NCI-H2081 treated with DMSO at 0.1 percent for 48 hours (cell line): Measurements from ENCODE around the gene THAP3.
"Not testable (repeated sequence)": the region's sequence is repeated elsewhere in the genome, so short reads cannot be mapped to it uniquely, and the experiment has no call there.

Experiments
- DNase-seq: peaks from one replicate; lab custom pipeline; 2025; lab: John Stamatoyannopoulos, UW

The THAP3 gene

GRCh38 chr1:6635161-6635909 is 10.7 kb downstream of the THAP3 start:
- no peak for DNase-seq

- DNase-seq: no peak
These were observed 11.5 kb downstream of the THAP3 start for GRCh38 chr1:6635910-6636760.

- DNase-seq: not testable (repeated sequence)
These were observed 12.1 kb downstream of the THAP3 start for GRCh38 chr1:6636778-6637177.

- no peak for DNase-seq
These were observed 13.1 kb downstream of the THAP3 start for GRCh38 chr1:6637770-6638169.

GRCh38 chr1:6638226-6638625 is 13.6 kb downstream of the THAP3 start:
- no peak for DNase-seq

GRCh38 chr1:6640867-6641266 is 16.2 kb downstream of the THAP3 start:
- not testable (repeated sequence) for DNase-seq

- no peak for DNase-seq
These were observed 20.4 kb downstream of the THAP3 start for GRCh38 chr1:6645018-6645417.

- DNase-seq: no peak
These were observed 22.0 kb downstream of the THAP3 start for GRCh38 chr1:6646499-6647148.

- DNase-seq: no peak
These were observed 23.9 kb downstream of the THAP3 start for GRCh38 chr1:6648556-6648955.

GRCh38 chr1:6651909-6652308 is 27.2 kb downstream of the THAP3 start:
- DNase-seq: no peak

- DNase-seq: no peak
These were observed 28.3 kb downstream of the THAP3 start for GRCh38 chr1:6652986-6653385.

- no peak for DNase-seq
These were observed 29.0 kb downstream of the THAP3 start for GRCh38 chr1:6653436-6654290.

- no peak for DNase-seq
These were observed 32.5 kb downstream of the THAP3 start for GRCh38 chr1:6657138-6657537.

GRCh38 chr1:6658359-6659060 is 33.8 kb downstream of the THAP3 start:
- no peak for DNase-seq

GRCh38 chr1:6660415-6661049 is 35.9 kb downstream of the THAP3 start:
- no peak for DNase-seq

- not testable (repeated sequence) for DNase-seq
These were observed 37.8 kb downstream of the THAP3 start for GRCh38 chr1:6662468-6662867.

GRCh38 chr1:6666696-6667095 is 42.0 kb downstream of the THAP3 start:
- DNase-seq: no peak

GRCh38 chr1:6667139-6667538 is 42.5 kb downstream of the THAP3 start:
- no peak for DNase-seq

- DNase-seq: no peak
These were observed 43.8 kb downstream of the THAP3 start for GRCh38 chr1:6668503-6668902.

GRCh38 chr1:6672558-6672957 is 47.9 kb downstream of the THAP3 start:
- DNase-seq: no peak
